Fibroblast of mammary gland (primary cell): Measurements from ENCODE around the gene PRR35.
A peak's percentile ranks its signal among the peaks of the same experiment; 100 is the strongest.

Source experiments
- DNase-seq: peaks from one replicate; pipeline ENCODE4 v3.0.0-alpha.2; 2010; ENCODE audit warnings: low read depth
- H3K4me3 ChIP-seq: 2 replicates; pipeline ENCODE4 v1.5.1; 2011; ENCODE audit warnings: low read depth, mild to moderate bottlenecking, low read length, moderate library complexity; ENCODE audit not compliant: control insufficient read depth
- TF ChIP-seq, protein P1 (sequence below): conservative IDR thresholded peaks from 2 replicates; pipeline ENCODE4 v1.5.1; 2011; ENCODE audit warnings: low read depth, low read length, inconsistent platforms; ENCODE audit not compliant: control insufficient read depth, insufficient read depth

The PRR35 gene

DNA sequence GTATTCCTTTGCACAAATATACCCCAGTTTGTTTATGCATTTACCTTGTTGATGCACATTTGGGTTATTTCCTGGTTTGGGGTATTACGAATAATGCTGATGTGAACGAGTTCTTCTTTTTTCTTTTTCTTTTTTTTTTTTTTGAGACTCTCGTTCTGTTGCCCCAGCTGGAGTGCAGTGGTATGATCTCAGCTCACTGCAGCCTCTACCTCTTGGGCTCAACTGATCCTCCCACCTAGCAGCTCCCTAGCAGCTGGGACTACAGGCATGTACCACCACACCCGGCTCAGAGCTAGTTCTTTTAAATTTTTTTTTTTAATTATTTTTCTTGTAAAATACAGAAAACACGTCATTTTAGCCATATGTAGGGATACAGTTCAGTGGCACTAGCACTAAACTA is 43.7 kb downstream of the PRR35 start:
- TF ChIP-seq, protein P1, sequence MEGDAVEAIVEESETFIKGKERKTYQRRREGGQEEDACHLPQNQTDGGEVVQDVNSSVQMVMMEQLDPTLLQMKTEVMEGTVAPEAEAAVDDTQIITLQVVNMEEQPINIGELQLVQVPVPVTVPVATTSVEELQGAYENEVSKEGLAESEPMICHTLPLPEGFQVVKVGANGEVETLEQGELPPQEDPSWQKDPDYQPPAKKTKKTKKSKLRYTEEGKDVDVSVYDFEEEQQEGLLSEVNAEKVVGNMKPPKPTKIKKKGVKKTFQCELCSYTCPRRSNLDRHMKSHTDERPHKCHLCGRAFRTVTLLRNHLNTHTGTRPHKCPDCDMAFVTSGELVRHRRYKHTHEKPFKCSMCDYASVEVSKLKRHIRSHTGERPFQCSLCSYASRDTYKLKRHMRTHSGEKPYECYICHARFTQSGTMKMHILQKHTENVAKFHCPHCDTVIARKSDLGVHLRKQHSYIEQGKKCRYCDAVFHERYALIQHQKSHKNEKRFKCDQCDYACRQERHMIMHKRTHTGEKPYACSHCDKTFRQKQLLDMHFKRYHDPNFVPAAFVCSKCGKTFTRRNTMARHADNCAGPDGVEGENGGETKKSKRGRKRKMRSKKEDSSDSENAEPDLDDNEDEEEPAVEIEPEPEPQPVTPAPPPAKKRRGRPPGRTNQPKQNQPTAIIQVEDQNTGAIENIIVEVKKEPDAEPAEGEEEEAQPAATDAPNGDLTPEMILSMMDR: no peak
- no peak overlapping the region for H3K4me3 ChIP-seq
- no peak for DNase-seq

DNA sequence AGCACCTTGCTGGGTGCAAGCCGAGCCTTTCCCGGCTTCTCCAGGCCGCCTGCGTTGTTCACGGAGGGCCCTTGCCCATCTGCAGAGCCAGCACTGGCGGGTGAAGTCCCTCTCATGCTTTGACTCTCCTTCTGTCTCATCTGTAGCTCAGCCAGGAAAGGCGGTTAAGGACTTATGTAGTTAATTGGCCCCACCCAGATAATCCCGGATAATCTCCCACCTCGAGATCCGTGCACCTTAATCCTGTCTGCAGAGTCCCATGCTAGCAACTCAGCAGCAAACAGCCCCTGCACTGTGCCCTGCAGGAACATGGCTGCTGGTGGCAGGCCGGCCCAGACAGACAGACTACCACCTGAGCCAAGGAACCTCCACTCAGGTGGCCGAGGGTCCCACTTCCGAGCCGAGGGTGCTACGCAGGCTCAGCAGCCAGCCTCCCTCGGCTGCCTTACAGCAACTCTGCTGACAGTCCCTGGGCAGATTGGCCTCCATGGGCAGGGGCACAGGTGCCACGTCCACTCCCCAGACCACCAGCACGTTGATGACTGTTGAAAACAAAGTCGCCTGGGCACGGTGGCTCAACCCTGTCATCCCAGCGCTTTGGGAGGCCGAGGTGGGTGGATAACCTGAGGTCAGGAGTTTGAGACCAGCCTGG is 46.6 kb downstream of the PRR35 start:
- H3K4me3 ChIP-seq: no peak overlapping the region
- TF ChIP-seq, protein P1: no peak
- no peak for DNase-seq

DNA sequence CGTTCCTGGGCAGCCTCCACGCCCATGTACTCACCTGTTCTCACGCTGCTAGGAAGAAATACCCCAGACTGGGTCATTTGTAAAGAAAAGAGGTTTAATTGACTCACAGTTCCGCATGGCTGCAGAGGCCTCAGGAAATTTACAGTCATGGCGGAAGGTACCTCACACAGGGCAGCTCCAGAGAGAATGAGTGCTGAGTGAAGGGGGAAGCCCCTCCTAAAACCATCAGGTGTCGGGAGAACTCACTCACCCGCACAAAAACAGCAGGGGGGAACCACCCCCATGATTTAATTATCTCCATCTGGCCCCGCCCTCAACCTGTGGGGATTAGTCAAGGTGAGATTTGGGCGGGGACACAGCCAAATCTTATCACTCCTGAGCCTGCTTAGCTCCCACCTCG is 47.8 kb downstream of the PRR35 start:
- no peak for DNase-seq
- TF ChIP-seq, protein P1: no peak
- H3K4me3 ChIP-seq: no peak overlapping the region

DNA sequence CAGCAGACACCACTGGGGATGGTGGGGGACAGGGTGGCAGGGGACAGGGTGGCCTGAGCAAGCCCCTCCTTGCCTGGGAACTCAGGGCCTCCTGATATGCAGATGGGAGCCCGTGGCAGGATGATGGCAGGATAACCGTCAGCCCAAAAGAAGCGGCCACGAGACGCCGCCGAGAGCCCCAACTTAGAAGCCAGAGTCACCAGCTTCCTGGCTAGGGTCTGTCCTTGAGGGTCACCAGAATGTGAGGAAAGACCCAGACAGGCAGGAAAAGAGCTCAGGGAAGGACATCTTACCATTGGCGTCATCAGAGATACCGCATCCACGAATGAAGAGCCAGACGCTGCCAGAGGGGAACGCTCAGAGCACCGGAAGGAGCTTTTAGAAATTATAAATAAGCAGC is 49.1 kb downstream of the PRR35 start:
- no peak overlapping the region for H3K4me3 ChIP-seq
- no peak for DNase-seq
- TF ChIP-seq, protein P1: no peak

DNA sequence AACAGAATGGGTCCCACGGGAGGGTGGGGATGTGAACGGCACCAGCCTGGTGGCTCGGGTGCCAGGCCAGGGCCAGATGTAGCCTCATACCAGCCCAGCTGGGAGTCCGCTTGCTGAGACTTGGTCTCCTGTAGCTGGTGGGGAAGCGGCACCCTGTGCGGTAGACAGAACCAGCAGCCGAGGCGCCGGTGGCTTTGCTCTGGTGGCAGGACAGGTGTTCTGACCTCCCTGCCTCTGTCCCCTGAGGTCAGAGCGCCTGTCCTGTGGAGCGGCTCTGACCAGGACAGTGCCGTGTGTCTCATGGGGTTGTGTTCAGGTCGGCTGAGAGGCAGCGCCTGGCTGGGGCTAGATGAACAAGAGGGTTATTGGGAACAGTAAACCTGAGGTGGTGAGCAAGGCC is 49.8 kb downstream of the PRR35 start:
- DNase-seq: no peak
- TF ChIP-seq, protein P1: no peak

DNA sequence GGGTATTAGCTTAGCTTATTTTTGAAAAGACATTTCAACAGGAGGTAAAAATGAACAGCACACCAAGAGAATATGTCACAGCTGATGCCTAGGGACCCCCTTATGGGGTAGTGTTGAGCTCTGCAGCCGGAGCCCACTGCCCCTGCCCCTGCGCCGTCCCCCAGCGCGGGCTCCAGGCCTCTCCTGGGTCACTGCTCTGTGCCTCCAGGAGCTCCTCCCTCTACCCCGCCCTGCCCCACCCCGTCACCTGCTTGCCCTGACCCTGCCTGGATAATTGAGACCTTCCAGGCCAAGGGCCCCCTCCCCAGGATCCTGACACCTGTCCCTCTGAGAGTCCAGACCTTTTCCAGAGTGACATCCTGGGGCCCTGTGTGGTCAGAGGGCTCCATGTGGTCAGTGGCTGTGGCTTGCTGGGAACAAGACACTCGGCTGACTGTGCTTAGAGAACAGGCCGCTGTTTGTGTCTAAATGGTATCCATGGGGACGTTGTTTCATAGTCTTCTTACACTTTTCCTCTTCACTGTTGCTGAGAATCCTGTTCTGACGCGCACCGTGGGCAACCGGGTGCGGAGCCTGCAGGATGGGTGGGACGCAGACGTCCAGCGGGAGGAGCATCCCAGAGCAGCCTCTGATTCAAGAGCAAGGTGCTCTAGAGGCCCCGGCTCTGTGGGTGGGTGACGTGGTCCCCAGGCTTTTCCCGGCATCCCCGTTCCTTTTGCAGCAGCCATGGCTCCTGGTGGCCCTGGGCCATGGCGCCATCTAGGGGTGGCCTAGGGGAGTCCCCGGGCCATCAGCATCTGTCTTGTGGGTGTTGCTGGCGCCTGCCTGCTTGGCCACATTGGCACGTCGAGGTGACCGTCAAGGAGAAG is 50.6 kb downstream of the PRR35 start:
- no peak overlapping the region for H3K4me3 ChIP-seq
- TF ChIP-seq, protein P1: peak; percentile 49
- DNase-seq: peak; percentile 63

More for the DNA sequence above, 49.8 kb downstream of the PRR35 start:
- H3K4me3 ChIP-seq: no peak overlapping the region

DNA sequence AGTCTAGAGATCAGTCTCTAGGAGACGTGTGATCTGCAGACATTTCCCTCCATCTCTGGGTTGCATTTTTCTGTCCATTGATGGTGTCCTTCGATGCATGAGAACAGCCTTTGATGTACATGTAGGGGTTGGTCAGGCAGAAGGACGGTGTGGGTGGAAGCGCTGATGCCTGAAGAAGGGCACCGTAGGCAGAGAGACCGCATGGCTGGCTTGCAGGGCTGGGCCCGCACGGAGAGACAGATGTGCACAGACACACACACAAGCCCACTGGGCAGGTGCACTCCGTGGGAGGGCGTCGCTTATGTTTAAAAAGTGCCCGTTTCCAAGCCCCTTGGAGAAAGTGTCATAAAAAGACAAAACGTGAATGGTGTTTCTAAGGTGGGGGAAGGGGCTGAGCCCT is 54.9 kb downstream of the PRR35 start:
- no peak overlapping the region for H3K4me3 ChIP-seq
- TF ChIP-seq, protein P1: no peak
- no peak for DNase-seq
